T-helper 2 cell treated with Interferon-gamma antibody and Interleukin-4, amounts not matched to agents 5 μg/mL and 100 μg/mL, for 36 hours (primary cell): ENCODE data around the gene KCTD11.

Source experiments
- DNase-seq: peaks from one replicate; pipeline ENCODE4 v3.0.0; 2021; ENCODE audit warnings: low spot score
- H3K27ac Mint-ChIP-seq: one replicate; pipeline ENCODE4 v1.8.0; 2021; ENCODE audit warnings: mild to moderate bottlenecking, mixed read lengths
- H3K27me3 Mint-ChIP-seq: one replicate; pipeline ENCODE4 v1.8.0; 2021; ENCODE audit warnings: low read depth, mixed read lengths
- H3K36me3 Mint-ChIP-seq: one replicate; pipeline ENCODE4 v1.8.0; 2021; ENCODE audit warnings: low read depth, mixed read lengths
- H3K4me1 Mint-ChIP-seq: one replicate; pipeline ENCODE4 v1.8.0; 2021; ENCODE audit warnings: low read depth, mixed read lengths
- H3K4me3 Mint-ChIP-seq: one replicate; pipeline ENCODE4 v1.8.0; 2022; ENCODE audit warnings: mild to moderate bottlenecking, moderate library complexity, mixed read lengths
- H3K9me3 Mint-ChIP-seq: one replicate; pipeline ENCODE4 v1.8.0; 2021; ENCODE audit warnings: mixed read lengths

Gene KCTD11

GRCh38 chr17:7384489-7385081, 32.6 kb downstream of the KCTD11 start:
- peaks cover 26% of the 10 kb centered on the region for H3K27me3 Mint-ChIP-seq
- peak overlapping the region; percentile 66 for H3K4me3 Mint-ChIP-seq
- peaks cover 5% of the 10 kb centered on the region for H3K4me1 Mint-ChIP-seq
- DNase-seq: no peak
- H3K9me3 Mint-ChIP-seq: no peaks in the 10 kb centered on the region
- H3K27ac Mint-ChIP-seq: peak overlapping the region; percentile 65
- H3K36me3 Mint-ChIP-seq: peaks cover 19% of the 10 kb centered on the region

GRCh38 chr17:7388856-7389255, 36.9 kb downstream of the KCTD11 start:
- H3K4me1 Mint-ChIP-seq: peaks cover 18% of the 10 kb centered on the region
- peaks cover 52% of the 10 kb centered on the region for H3K36me3 Mint-ChIP-seq
- H3K9me3 Mint-ChIP-seq: no peaks in the 10 kb centered on the region
- no peak overlapping the region for H3K27ac Mint-ChIP-seq
- no peak for DNase-seq
- no peaks in the 10 kb centered on the region for H3K27me3 Mint-ChIP-seq
- H3K4me3 Mint-ChIP-seq: no peak overlapping the region

GRCh38 chr17:7389924-7390910, 38.3 kb downstream of the KCTD11 start:
- Mint-ChIP-seq H3K27me3 (no peaks in the 10 kb centered on the region), H3K27ac (no peak overlapping the region), H3K4me1 (peaks cover 17% of the 10 kb centered on the region), H3K4me3 (no peak overlapping the region), H3K36me3 (peaks cover 52% of the 10 kb centered on the region), H3K9me3 (no peaks in the 10 kb centered on the region)
- no peak for DNase-seq

GRCh38 chr17:7391307-7391706, 39.3 kb downstream of the KCTD11 start:
- no peaks in the 10 kb centered on the region for H3K27me3 Mint-ChIP-seq
- H3K27ac Mint-ChIP-seq: no peak overlapping the region
- DNase-seq: no peak
- no peaks in the 10 kb centered on the region for H3K9me3 Mint-ChIP-seq
- peaks cover 49% of the 10 kb centered on the region for H3K36me3 Mint-ChIP-seq
- H3K4me3 Mint-ChIP-seq: peak overlapping the region; percentile 13
- H3K4me1 Mint-ChIP-seq: peaks cover 20% of the 10 kb centered on the region

- Mint-ChIP-seq H3K36me3 (peaks cover 42% of the 10 kb centered on the region), H3K9me3 (no peaks in the 10 kb centered on the region), H3K4me1 (peaks cover 20% of the 10 kb centered on the region), H3K27me3 (no peaks in the 10 kb centered on the region), H3K27ac (peak overlapping the region; percentile 65), H3K4me3 (peak overlapping the region; percentile 97)
- DNase-seq: no peak
These were observed 41.0 kb downstream of the KCTD11 start for GRCh38 chr17:7392696-7393612.

- no peaks in the 10 kb centered on the region for H3K9me3 Mint-ChIP-seq
- H3K27me3 Mint-ChIP-seq: no peaks in the 10 kb centered on the region
- peaks cover 20% of the 10 kb centered on the region for H3K4me1 Mint-ChIP-seq
- peak; percentile 24 for DNase-seq
- peaks cover 38% of the 10 kb centered on the region for H3K36me3 Mint-ChIP-seq
- H3K4me3 Mint-ChIP-seq: peak overlapping the region; percentile 97
- H3K27ac Mint-ChIP-seq: peak overlapping the region; percentile 89
These were observed 41.9 kb downstream of the KCTD11 start for GRCh38 chr17:7393613-7394451.

- peaks cover 33% of the 10 kb centered on the region for H3K36me3 Mint-ChIP-seq
- H3K4me1 Mint-ChIP-seq: peaks cover 20% of the 10 kb centered on the region
- peak within 1 kb of the TSS; percentile 97 for H3K4me3 Mint-ChIP-seq
- DNase-seq: peak; percentile 86
- no peaks in the 10 kb centered on the region for H3K9me3 Mint-ChIP-seq
- no peaks in the 10 kb centered on the region for H3K27me3 Mint-ChIP-seq
- H3K27ac Mint-ChIP-seq: peak within 1 kb of the TSS; percentile 89
These were observed 42.7 kb downstream of the KCTD11 start, which contains the start of gene PLSCR3 for GRCh38 chr17:7394452-7395191. Gene PLSCR3, minus strand, starts transcription at chr17:7394525. Its CDS starts 415 bp downstream, at chr17:7394110.

- Mint-ChIP-seq H3K9me3 (no peaks in the 10 kb centered on the region), H3K4me3 (peak overlapping the region; percentile 42), H3K36me3 (peaks cover 19% of the 10 kb centered on the region), H3K4me1 (peaks cover 20% of the 10 kb centered on the region), H3K27ac (peak overlapping the region; percentile 45), H3K27me3 (no peaks in the 10 kb centered on the region)
- DNase-seq: no peak
These were observed 44.2 kb downstream of the KCTD11 start for GRCh38 chr17:7396147-7396546.

GRCh38 chr17:7398612-7399011, 46.6 kb downstream of the KCTD11 start:
- Mint-ChIP-seq H3K36me3 (peaks cover 4% of the 10 kb centered on the region), H3K27me3 (no peaks in the 10 kb centered on the region), H3K27ac (no peak overlapping the region), H3K9me3 (no peaks in the 10 kb centered on the region), H3K4me1 (peaks cover 13% of the 10 kb centered on the region), H3K4me3 (no peak overlapping the region)
- DNase-seq: no peak

- Mint-ChIP-seq H3K4me3 (peak overlapping the region; percentile 97), H3K9me3 (no peaks in the 10 kb centered on the region), H3K27me3 (peaks cover 20% of the 10 kb centered on the region), H3K27ac (peak overlapping the region; percentile 88), H3K36me3 (peaks cover 4% of the 10 kb centered on the region), H3K4me1 (peaks cover 10% of the 10 kb centered on the region)
- DNase-seq: no peak
These were observed 51.2 kb downstream of the KCTD11 start for GRCh38 chr17:7403043-7403726.

- Mint-ChIP-seq H3K9me3 (no peaks in the 10 kb centered on the region), H3K27me3 (peaks cover 20% of the 10 kb centered on the region), H3K4me1 (peaks cover 10% of the 10 kb centered on the region)
These were observed 51.7 kb downstream of the KCTD11 start for GRCh38 chr17:7403727-7403976.

More at GRCh38 chr17:7403727-7403976, 51.7 kb downstream of the KCTD11 start:
- Mint-ChIP-seq H3K36me3 (peaks cover 4% of the 10 kb centered on the region), H3K27ac (peak overlapping the region; percentile 88), H3K4me3 (peak overlapping the region; percentile 97)
- no peak for DNase-seq
